Endothelial cell of umbilical vein (primary cell): Measurements from ENCODE around the gene CCND2. TPM values are rescaled to one million over a fixed set of nuclear protein-coding genes. Genes with fewer than 3 reads are reported as not detected.

Source experiments
- BruUV-seq: library from RNA; stranded (reverse); fragments of 400-500 nt; replicated peaks from 2 replicates; lab custom pipeline; 2021; lab: Mats Ljungman, UMichigan
- CTCF ChIA-PET: fragments of 300-600, 350-600 bp; sonication (Branson Sonifier 250); formaldehyde crosslinking; loops from one replicate; lab custom pipeline; 2021; ENCODE audit warnings: antibody characterized with exemption, inconsistent platforms; lab: Charles Lee
- POLR2A ChIA-PET: fragments of 300-600, 350-600 bp; sonication (Branson Sonifier 250); formaldehyde crosslinking; loops from one replicate; lab custom pipeline; 2021; ENCODE audit warnings: antibody characterized with exemption, inconsistent platforms; lab: Charles Lee
- DNase-seq: peaks from one replicate; pipeline ENCODE4 v3.0.0-alpha.2; 2011; ENCODE audit warnings: low read depth, low spot score
- FAIRE-seq: peaks from 2 replicates; lab custom pipeline; 2011; peaks lifted over from hg19 to GRCh38; lab: Jason Lieb, UNC
- H2AFZ ChIP-seq: 2 replicates; pipeline ENCODE4 v1.6.0; 2012; ENCODE audit warnings: low read depth, low read length, control low read depth, inconsistent platforms
- H3K27ac ChIP-seq: 2 replicates; pipeline ENCODE4 v1.5.1; 2011; ENCODE audit warnings: low read depth, mild to moderate bottlenecking, control low read depth, low read length, moderate library complexity; ENCODE audit not compliant: insufficient read depth
- H3K27me3 ChIP-seq, 2 experiments: 2 replicates each; pipeline versions ENCODE4 v1.6.0 to v1.6.1; 2011; ENCODE audit warnings: low read length in 2 of 2, mixed read lengths in 1 of 2; ENCODE audit not compliant: control insufficient read depth in 2 of 2, insufficient read depth in 2 of 2
- H3K36me3 ChIP-seq, 2 experiments: 2 replicates in 1 of 2; 3 replicates in 1 of 2; pipeline ENCODE4 v1.5.1; 2011; ENCODE audit warnings: low read length in 2 of 2, mild to moderate bottlenecking in 1 of 2, moderate library complexity in 1 of 2; ENCODE audit not compliant: control insufficient read depth in 2 of 2, insufficient read depth in 2 of 2; ENCODE audit errors: extremely low read depth in 1 of 2
- H3K4me1 ChIP-seq: 3 replicates; pipeline ENCODE4 v1.5.1; 2011; ENCODE audit warnings: mild to moderate bottlenecking, low read length; ENCODE audit not compliant: control insufficient read depth, insufficient read depth; ENCODE audit errors: extremely low read depth
- H3K4me2 ChIP-seq: 2 replicates; pipeline ENCODE4 v1.6.1; 2011; ENCODE audit warnings: low read length, control low read depth, mixed read lengths; ENCODE audit not compliant: insufficient read depth
- H3K4me3 ChIP-seq, 3 experiments: fragments of 200-600 bp in 1 of 3; sonication (generic), shearing (Covaris generic) in 1 of 3; replicated peaks in 1 of 3; 2 replicates each; pipeline ENCODE4 v1.5.1; 2011 to 2016; ENCODE audit warnings: control low read depth in 3 of 3, low read length in 3 of 3, mild to moderate bottlenecking in 2 of 3, inconsistent platforms in 1 of 3, low read depth in 1 of 3, moderate library complexity in 1 of 3; ENCODE audit not compliant: insufficient read depth in 1 of 3
- H3K79me2 ChIP-seq: 2 replicates; pipeline ENCODE4 v1.6.0; 2012; ENCODE audit warnings: low read length, inconsistent platforms; ENCODE audit not compliant: control insufficient read depth, insufficient read depth
- H3K9ac ChIP-seq: replicated peaks from 2 replicates; pipeline ENCODE3; 2011; ENCODE audit warnings: low read length, control low read depth; ENCODE audit not compliant: insufficient read depth; ENCODE audit errors: extremely low read depth
- H3K9me1 ChIP-seq: replicated peaks from 3 replicates; pipeline ENCODE4 v1.6.0; 2011; ENCODE audit warnings: mild to moderate bottlenecking, low read length; ENCODE audit not compliant: control insufficient read depth, insufficient read depth; ENCODE audit errors: extremely low read depth
- H3K9me3 ChIP-seq: replicated peaks from 2 replicates; pipeline ENCODE4 v1.5.1; 2012; ENCODE audit warnings: low read length, inconsistent platforms; ENCODE audit not compliant: control insufficient read depth, insufficient read depth
- H4K20me1 ChIP-seq: replicated peaks from 2 replicates; pipeline ENCODE3; 2011; ENCODE audit warnings: mild to moderate bottlenecking, low read length; ENCODE audit not compliant: control insufficient read depth, insufficient read depth; ENCODE audit errors: extremely low read depth
- EZH2 ChIP-seq: IDR thresholded peaks from 2 replicates; pipeline ENCODE4 v1.6.1; 2012; ENCODE audit warnings: borderline replicate concordance, low read depth, mild to moderate bottlenecking, moderate library complexity, low read length, inconsistent platforms; ENCODE audit not compliant: severe bottlenecking
- dilution Hi-C: fragments of 300-500 bp; cut with MboI; formaldehyde crosslinking; loops from one replicate; pipeline ENCODE4 v1.15.0; 2019; ENCODE audit warnings: low sequenced_read_pairs; ENCODE audit not compliant: extremely low pct_ligation_motif_present
- intact Hi-C: fragments of 100-400 bp; cut with micrococcal nuclease; formaldehyde crosslinking; loops from one replicate; pipeline ENCODE4 v1.10.0; 2022
- polyA plus RNA-seq, 4 experiments: library from polyadenylated mRNA; depleted of rRNA in 3 of 4; stranded (reverse) in 3 of 4; unstranded in 1 of 4; fragments of >200 nt; gene quantifications; 2 replicates each; pipeline versions ENCODE4 v1.2.1 to v1.2.3, GENCODE V29; 2011 to 2012; ENCODE audit warnings: missing spikeins in 1 of 4
- total RNA-seq: library from RNA; stranded (reverse); gene quantifications from 2 replicates; pipeline ENCODE4 v1.2.3, GENCODE V29; 2021
- TF ChIP-seq, protein P1 (sequence below), 2 donors: IDR thresholded peaks; 1 replicate in 1 of 2; 2 replicates in 1 of 2; pipeline ENCODE4 v1.5.1; 2011; ENCODE audit warnings: low read length in 2 of 2, mild to moderate bottlenecking in 2 of 2, moderate library complexity in 2 of 2, control low read depth in 1 of 2, inconsistent platforms in 1 of 2, low read depth in 1 of 2; ENCODE audit not compliant: insufficient read depth in 1 of 2; ENCODE audit errors: extremely low read depth in 1 of 2

The CCND2 gene
- total and polyA plus RNA-seq, 2 donors (not counting 3 experiments of a cell fraction or from before 2014, with no cell fraction given) = 0.68 to 3.4 TPM

DNA sequence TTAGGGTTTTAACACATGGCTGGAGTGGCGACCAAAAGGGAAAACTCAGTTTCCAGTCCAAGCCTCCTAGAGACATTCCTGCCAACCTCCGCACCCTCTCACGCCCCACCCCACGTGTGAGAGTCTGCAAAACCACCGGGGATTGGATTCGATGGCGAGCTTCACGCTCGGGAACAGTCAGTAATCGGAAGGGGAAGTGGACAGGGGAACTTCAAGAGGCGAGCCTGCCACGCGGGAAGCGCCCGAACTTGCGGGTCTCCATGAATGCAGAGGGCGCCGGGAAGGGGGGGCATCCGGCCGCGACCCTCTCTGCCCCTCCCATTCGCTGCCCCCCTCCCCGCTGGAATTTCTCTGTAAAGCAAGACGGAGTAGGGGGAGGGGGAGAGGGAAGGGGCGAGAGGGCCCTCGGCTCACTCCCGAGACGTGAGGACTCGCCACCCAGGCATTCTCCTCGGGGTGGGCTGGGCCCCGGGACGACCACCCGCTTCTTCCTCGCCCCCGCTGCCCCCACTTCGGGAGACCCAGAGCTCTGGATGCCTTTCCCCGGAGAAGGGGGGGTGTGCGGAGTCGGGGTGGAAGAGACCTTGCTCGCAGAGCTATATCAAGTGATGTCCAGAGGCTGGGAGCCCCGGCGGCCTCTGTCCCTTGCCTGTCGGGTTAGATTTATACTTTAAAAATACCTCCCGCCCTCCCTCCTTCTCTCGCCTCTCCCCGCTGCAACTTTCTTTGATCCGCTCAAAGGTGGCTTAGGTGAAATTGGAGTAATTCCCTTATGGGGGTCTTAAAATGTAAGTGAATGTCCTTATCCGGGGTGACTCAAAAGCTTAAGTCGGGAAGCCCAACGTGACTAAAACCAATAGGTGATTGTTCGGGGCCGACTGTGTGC, 2.5 kb upstream of the CCND2 start:
- Histone ChIP-seq H3K36me3 (no peaks in the 10 kb centered on the region), H3K9me1 (no peaks in the 10 kb centered on the region), H3K27ac (no peak overlapping the region), H4K20me1 (no peaks in the 10 kb centered on the region), H3K27me3 (peaks cover 66 to 91% of the 10 kb centered on the region in 2 experiments), H3K9ac (no peak overlapping the region), H3K4me1 (peaks cover 25% of the 10 kb centered on the region), H3K4me2 (peak overlapping the region; percentile 71), H3K79me2 (no peaks in the 10 kb centered on the region), H2AFZ (no peak overlapping the region), H3K4me3 (peak overlapping the region in 2 of 3 experiments; percentile 15 to 26), H3K9me3 (no peaks in the 10 kb centered on the region)
- peak; percentile 99 for TF ChIP-seq EZH2
- TF ChIP-seq, protein P1, sequence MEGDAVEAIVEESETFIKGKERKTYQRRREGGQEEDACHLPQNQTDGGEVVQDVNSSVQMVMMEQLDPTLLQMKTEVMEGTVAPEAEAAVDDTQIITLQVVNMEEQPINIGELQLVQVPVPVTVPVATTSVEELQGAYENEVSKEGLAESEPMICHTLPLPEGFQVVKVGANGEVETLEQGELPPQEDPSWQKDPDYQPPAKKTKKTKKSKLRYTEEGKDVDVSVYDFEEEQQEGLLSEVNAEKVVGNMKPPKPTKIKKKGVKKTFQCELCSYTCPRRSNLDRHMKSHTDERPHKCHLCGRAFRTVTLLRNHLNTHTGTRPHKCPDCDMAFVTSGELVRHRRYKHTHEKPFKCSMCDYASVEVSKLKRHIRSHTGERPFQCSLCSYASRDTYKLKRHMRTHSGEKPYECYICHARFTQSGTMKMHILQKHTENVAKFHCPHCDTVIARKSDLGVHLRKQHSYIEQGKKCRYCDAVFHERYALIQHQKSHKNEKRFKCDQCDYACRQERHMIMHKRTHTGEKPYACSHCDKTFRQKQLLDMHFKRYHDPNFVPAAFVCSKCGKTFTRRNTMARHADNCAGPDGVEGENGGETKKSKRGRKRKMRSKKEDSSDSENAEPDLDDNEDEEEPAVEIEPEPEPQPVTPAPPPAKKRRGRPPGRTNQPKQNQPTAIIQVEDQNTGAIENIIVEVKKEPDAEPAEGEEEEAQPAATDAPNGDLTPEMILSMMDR (IDR thresholded peaks at IDR 0.05; ENCODE audit: extremely low read depth in 1 of 2, insufficient read depth in 1 of 2, low read depth in 1 of 2, low read length in 2 of 2) = no peak
- POLR2A ChIA-PET = interaction anchor here (0.7 kb wide), 1 partner anchor 240 kb away, joined by 9 read pairs; no protein-coding TSS in a partner anchor
- intact Hi-C loops = loop anchor here (5.0 to 10.0 kb wide), 2 partner anchors 399 to 466 kb away; partner anchors contain the start of gene PARP11
- peak; percentile 15 for DNase-seq
- BruUV-seq = no TSS peak
- CTCF ChIA-PET = interaction anchor here (0.8 to 3.0 kb wide), 4 partner anchors 163 to 971 kb away, joined by 4 to 15 read pairs (median 6); no protein-coding TSS in a partner anchor
- dilution Hi-C loops = no loop called here
- no peak for FAIRE-seq
